Measurements from ENCODE around the gene COX7C. TPM values are rescaled to one million over a fixed set of nuclear protein-coding genes. Genes with fewer than 3 reads are reported as not detected.
"Not testable (repeated sequence)": the region's sequence is repeated elsewhere in the genome, so short reads cannot be mapped to it uniquely, and the experiment has no call there.

Gene COX7C, protein sequence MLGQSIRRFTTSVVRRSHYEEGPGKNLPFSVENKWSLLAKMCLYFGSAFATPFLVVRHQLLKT
- 236 TPM for total RNA-seq (ENCODE audit: insufficient read depth, low replicate concordance)

DNA sequence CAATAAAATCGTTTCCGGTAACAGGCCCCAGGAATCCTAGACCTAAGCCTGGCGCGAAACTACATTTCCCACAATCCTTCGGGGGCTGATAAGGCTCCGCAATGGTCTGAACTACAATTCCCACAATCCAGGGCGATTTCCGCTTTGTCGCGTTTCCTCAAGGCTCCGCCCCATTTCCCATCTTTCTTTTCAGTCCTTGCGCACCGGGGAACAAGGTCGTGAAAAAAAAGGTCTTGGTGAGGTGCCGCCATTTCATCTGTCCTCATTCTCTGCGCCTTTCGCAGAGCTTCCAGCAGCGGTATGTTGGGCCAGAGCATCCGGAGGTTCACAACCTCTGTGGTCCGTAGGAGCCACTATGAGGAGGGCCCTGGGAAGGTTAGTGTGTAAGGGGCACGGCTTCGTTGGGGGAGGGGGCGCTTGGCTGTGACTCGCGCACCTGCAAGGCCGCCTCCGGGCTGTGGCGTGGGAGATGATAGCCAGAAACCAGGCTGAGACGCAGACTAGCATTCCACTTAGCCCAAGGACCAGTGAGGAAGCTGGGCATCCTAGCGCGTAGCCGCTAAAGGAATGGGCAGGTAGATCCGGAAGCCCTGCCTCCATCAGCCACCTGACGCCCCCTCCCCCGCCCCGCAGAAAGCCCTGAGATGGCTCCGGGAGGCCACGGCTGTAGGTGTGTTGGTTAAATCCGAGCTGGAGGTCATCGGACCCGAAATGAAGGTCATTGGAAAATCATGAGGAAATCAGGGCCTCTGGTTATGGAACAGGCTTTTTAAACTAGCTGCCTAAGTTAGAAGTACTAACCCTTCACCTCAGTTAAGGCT, at the start of gene COX7C:
COX7C (plus strand) TSS at position 186 of the 821 bp plus-strand sequence; CDS start at position 301, 115 bp downstream.
- DNase-seq (ENCODE audit: low spot score): peak; percentile 99

DNA sequence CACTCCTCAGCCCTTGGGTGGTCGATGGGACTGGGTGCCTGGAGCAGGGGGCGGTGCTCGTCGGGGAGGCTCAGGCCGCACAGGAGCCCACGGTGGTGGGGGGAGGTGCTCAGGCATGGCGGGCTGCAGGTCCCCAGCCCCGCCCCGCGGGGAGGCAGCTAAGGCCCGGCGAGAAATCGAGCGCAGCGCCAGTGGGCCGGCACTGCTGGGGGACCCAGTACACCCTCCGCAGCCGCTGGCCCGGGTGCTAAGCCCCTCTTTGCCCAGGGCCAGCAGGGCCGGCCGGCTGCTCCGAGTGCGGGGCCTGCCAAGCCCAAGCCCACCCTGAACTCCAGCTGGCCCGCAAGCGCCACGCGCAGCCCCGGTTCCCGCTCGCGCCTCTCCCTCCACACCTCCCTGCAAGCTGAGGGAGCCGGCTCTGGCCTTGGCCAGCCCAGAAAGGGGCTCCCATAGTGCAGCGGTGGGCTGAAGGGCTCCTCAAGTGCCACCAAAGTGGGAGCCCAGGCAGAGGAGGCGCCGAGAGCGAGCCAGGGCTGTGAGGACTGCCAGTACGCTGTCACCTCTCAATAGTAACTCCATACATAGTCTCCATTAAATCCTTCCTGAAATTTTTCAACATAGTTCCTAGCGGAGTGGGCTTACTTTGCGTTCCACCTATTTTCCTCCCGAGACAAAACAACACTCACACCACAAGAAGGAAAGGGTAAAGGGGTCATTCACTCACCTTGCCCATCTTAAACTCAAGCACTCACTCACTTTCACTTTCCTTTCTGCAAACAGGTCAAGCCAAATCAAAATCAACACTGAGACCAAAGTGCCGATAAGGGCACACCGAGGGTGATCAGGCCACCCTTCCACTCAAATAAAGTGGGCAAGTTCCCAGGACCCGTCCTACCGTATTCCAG, 48.0 kb upstream of the COX7C start:
- not testable (repeated sequence) for DNase-seq (ENCODE audit: low spot score)

DNA sequence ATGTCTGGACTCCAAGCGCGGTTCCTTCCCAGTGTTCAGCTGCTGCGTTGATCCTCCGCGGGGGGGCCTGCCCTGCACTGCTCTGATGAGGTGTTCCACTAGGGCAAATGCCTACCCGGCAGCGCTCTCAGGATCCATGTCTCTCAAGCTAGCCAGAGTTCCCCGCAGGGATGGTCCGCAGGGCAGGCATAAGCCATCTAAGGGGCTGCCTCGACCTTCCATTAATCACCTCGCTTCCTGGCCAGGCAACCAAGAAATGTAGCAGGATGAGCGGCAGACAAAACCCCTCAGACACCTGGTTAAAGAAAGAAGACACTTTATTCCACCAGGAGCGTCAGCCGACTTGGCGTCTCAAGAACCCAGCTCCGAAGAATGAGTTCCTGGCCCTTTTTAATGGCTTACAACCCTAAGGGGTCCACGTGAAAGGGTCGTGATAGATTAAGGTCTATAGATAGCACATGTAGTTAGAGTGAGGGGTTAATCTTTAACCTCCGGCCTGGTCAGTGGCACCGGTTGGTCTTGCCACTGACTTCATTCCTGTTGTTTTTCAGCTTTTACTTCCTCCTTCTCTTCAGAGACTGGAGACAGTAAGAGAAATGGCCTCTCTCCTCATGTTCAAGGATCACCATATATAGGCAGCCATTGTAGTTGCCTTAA, 47.2 kb upstream of the COX7C start:
- no peak for DNase-seq (ENCODE audit: low spot score)

DNA sequence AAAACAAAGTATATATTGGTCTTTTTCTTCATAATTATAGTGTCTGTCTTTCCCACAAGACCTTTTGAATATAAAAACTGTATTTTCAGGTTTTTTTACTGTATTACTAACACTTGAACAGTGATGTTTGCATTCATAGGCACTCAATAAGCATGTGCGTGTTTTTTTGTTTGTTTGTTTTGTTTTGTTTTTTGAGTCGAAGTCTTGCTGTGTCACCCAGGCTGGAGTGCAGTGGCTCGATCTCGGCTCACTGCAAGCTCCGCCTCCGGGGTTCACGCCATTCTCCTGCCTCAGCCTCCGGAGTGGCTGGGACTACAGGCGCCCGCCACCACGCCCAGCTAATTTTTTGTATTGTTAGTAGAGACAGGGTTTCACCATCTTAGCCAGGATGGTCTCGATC, 46.6 kb upstream of the COX7C start:
- not testable (repeated sequence) for DNase-seq (ENCODE audit: low spot score)

DNA sequence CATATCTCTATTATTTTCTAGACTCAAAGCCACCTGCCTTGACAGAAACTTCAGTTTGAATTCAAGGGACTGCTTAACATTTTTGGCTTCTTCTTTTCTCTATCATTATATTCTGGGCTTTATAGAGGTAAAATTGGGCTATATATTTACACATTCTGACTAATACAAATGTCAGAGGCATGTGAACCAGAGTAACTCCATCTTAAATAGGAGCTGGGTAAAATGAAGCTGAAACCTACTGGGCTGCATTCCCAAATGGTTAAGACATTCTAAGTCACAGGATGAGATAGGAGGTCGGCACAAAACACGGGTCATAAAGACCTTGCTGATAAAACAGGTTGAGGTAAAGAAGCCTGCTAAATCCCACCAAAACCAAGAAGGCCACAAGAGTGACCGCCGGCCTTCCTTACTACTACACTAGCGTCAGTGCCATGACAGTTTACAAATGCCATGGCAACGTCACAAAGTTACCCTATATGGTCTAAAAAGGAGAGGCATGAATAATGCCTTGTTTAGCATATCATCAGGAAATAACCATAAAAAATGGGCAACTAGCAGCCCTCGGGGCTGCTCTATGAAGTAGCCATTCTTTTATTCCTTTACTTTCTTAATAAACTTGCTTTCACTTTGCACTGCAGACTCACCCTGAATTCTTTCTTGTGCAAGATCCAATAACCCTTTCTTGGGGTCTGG, 44.8 kb upstream of the COX7C start:
- no peak for DNase-seq (ENCODE audit: low spot score)

DNA sequence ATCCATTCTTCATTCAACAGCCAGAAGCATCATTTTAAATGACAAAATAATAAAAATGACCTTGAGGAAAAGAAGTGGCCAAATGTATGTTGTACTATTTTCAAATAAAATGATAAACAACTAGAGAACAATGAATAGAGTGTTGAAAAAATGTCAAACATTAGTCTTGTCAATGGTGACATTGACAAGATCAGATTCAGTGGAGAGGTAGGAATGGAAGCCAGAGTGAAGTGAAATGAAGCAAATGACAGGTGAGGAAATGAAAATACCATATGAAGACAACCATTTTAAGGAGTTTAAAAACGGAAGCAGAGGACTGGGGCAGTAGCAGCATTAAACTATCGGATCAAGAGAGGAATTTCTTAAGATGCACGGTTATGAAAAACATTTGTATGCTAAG, 38.2 kb upstream of the COX7C start:
- no peak for DNase-seq (ENCODE audit: low spot score)

DNA sequence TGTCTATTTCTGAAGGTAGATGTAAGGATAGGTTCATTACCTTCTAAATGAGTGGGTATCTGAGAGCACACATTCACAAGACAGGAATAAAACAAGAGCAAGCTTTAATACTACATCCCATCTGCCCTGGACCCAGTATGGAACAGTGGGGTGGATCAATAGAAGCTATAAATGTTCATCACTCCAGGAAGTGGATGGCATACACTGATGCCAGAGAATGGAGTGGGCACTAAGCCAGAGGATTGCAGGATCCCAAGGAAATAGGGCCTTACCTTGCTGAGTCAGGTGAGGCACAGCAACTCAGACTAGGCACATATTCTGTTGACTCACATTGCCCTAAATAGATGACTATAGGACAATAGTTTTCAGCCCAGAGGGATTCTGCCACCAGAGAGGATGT, 21.3 kb upstream of the COX7C start:
- DNase-seq (ENCODE audit: low spot score): no peak

DNA sequence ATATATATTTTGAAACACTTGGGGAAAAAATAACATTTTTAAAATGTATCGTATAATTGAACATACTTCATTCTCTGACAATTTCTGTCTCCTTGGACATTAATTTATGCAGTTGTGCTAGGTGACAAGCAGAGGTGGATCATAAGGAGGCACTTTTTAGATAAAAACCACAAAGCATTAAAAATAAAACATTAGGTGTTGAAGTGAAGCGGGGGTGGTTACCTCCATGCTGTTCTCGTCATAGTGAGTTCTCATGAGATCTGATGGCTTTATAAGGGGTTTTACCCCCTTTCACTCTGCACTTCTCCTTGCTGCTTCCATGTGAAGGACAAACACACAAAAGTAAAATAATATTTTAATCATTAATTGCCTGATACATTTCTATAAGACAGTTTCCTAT, 11.9 kb upstream of the COX7C start:
- no peak for DNase-seq (ENCODE audit: low spot score)

DNA sequence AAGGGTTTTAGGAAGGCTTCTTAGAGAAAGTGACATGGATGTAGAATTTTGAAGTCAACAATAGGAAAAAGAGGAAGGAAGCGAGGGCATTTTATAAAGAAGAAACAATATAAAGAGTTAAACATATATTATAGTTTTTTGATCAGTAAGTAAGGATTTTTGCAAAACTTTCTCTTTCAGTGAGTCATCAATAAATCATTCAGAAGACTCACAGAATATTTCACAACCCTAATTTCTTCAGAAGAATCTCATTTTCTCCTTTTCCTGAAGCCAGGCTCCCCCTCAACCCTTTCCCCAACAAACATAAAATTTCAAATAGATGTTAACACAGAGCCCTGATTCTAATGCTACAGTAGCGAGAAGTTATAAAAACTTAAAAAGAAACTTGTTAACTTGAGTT, 4.3 kb upstream of the COX7C start:
- DNase-seq (ENCODE audit: low spot score): no peak

DNA sequence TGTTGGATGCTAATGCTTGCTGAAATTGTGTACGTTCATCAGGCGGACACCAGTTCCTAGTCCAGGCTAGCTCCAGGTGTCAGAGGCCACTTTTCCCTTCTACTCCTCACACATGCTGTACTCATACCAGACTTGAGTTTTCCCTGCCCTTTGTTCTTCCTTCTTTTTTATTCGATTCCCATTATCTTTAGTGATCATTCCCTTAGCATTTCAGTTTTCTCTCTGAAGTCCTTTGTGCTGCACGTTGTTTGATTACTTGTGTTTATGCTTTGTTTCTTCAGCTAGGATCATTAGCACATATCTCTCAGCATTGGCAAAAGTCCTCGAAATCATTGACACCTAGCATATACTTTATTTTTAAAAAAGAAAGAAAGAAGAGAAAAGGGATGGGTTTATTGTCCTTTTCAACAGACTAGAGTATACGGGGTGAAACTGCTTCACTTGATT, 409 bp upstream of the COX7C start:
- no peak for DNase-seq (ENCODE audit: low spot score)

DNA sequence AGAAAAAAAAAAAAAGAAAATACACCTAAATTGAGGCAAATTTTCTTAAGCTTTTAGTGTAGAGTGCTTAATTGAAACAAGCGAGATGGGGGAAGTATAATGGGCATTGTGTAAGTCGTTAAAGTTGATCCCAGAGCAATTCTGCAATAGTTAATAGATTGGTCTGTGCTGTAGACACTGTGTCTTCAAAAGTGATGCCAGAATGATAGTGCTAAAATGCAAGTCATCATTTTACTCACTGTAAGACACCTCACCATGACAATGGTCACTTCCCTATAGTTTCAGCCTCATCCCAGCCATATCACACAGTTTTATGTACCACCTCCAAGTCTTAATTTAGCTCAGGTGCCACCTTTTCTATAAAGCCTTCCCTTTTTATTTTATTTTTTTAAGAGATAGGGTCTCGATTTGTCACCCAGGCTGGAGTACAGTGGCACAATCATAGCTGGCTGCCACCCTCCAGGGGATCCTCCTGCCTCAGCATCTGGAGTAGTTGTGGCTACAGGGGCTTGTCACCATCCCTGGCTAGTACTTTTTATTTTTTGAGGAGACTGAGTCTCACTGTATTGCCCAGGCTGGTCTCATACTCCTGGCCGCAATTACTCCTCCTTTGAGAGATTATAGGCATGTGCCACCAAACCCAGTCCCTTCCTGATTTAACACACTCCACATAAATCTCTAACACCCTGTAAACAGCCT, 6.2 kb downstream of the COX7C start:
- DNase-seq (ENCODE audit: low spot score): no peak

DNA sequence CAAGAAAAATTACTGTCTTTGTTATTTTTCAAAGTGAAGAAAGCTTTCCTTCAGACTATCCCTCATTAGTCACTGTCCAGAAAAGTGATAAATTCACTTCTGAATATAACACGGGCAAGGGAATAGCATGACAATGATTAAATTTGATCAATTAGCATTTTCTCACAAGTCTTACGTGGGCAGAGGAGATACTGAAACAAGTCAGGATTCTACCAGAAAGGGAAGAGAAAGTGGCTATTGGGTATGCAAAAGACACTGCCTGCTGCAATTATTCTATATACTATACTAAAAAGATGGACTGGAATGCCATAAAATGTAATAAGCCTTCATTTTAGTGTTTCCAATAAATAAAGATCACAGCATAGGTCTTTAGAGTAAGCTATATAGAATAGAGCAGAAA, 7.4 kb downstream of the COX7C start:
- no peak for DNase-seq (ENCODE audit: low spot score)

DNA sequence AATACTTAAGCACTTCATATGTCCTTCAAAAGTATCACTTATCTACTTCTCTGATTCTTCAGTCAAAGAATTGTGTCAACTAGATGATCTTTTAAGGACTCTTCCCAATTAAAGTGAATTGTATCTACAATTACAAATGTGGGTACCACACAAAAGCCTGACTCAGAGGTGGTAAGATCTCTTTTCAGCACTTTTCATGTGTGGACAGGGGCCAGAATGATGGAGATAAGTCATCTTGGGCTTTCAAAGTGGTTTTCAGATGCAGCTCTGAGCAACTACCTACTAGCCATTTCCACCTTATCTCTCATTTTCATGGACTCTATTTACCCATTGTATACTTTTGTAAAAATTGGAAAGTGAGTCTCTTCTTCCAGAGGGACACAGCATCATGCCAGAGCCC, 8.4 kb downstream of the COX7C start:
- no peak for DNase-seq (ENCODE audit: low spot score)

DNA sequence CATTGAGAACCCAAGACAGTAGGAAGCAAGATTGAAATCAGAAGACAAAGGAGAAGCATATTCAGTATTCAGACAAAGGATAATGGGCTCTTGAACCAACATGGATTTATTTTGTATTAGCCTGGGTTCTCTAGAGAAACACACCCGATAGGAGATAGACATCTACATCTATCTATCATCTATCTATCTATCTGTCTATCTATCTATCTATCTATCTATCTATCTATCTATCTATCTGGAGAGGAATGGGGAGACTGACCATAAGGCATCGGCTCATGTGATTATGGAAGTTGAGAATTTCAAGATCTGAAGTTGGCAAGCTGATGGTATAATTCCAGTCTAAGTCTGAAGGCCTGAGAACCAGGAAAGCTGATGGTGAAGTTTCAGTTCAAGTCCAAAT, 13.4 kb downstream of the COX7C start:
- DNase-seq (ENCODE audit: low spot score): no peak

DNA sequence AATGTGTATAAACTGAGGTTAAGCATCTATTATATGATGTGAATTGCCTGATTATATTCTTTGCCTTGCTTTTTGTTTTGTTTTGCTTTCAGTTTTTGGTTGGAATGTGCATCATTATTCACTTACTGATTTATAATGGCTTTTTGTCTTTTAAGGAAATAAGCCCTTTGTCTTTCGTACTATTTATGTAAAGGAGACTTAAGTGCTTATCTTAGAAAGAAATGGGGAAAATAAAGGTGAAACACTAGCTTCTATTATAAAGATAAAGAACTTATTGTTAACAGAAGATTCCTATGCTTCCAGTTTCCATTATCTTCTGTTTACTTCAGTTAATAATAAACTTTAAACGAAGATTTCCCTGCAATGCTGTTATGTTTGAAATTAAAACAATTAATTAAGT, 23.3 kb downstream of the COX7C start:
- no peak for DNase-seq (ENCODE audit: low spot score)

DNA sequence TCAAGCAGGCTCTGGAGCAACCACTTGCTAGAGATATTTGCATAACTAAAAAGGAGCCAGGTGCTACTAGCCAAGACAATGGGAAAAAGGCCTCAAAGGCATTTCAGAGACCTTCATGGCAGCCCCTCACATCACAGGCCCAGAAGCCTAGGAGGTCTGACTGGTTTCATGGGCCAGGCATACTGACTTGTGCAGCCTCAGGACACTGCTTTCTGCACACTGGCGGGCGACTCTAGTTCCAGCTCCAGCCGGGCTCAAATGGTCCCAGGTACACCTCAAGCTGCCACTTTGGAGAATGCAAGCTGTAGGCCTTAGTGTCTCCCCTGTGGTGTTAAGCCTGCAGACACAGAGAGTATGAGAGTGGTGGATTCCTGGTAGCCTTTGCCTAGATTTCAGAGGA, 27.1 kb downstream of the COX7C start:
- no peak for DNase-seq (ENCODE audit: low spot score)

DNA sequence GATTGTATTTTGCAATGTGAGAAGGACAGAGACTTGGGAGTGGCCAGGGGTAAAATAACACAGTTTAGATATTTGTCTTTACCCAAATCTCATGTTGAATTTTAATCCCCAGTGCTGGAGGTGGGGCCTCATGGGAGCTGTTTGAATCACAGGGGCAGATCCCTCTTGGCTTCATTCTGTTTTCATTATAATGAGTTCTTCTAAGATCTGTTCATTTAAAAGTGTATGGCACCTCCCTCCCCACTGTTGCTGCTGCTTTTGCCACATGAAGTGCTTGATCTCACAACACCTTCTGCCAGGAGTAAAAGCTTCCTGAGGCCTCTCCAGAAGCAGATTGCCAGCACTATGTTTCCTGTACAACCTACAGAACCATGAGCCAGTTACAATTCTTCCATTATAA, 28.1 kb downstream of the COX7C start:
- no peak for DNase-seq (ENCODE audit: low spot score)

DNA sequence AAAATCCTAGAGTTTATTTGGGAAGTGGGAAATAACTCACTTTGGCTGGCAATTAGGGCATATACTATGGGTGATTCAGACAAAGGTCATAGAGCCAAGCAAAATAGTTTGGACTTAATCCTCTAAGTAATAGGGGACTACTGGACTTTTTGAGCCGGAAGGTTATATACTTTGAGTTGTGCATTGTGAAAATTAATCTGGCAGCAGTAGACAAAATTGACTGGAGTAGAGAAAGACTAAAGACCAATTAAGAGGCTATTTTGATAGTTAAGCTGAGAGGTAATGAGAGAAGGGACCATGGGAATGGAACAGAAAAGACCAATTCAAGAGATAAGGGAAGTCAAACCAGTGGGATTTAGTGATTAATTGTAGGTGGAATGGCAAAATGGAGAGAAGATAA, 28.9 kb downstream of the COX7C start:
- no peak for DNase-seq (ENCODE audit: low spot score)

DNA sequence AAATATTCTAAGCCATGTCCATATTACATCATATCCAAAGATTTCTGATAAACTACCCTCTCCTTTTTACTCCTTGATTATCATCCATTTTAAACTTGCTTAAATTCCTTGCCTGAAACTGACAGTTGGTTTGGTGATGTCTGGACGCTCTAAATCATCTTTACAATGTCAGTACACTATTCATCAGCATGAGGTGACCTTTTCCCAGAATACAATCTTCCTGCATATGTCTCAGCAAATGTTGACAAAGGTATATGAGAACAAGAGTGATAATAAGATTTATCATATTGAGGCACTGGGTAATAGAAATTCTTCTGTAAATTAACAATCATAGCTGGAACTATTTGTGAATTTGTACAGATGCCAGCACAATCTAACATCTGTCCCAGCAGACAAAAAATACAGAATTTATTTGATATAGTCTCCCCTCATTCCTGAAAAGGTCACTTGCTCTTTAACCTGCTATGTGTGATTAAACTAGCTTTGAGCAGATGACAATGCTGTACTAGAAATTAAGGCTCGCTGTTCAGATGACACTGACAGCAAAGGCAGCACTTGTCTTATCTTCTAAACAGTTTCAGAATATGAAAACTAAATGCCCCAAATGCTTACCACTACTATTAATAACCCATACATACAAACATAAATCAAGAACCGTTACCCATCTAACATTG, 32.2 kb downstream of the COX7C start:
- DNase-seq (ENCODE audit: low spot score): no peak

DNA sequence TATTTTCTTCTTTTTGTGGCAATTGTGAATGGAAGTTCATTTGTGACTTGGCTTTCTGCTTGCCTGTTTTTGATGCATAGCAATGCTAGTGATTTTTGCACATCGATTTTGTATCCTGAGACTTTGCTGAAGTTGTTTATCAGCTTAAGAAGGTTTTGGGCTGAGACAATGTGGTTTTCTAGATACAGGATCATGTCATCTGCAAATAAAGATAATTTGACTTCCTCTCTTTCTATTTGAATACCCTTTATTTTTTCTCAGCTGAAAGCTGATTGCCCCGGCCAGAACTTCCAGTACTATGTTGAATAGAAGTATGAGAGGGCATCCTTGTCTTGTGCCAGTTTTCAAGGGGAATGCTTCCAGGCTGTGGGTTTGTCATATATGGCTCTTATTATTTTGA, 43.0 kb downstream of the COX7C start:
- DNase-seq (ENCODE audit: low spot score): not testable (repeated sequence)
